ENCODE data around the gene MYRF.

DNA sequence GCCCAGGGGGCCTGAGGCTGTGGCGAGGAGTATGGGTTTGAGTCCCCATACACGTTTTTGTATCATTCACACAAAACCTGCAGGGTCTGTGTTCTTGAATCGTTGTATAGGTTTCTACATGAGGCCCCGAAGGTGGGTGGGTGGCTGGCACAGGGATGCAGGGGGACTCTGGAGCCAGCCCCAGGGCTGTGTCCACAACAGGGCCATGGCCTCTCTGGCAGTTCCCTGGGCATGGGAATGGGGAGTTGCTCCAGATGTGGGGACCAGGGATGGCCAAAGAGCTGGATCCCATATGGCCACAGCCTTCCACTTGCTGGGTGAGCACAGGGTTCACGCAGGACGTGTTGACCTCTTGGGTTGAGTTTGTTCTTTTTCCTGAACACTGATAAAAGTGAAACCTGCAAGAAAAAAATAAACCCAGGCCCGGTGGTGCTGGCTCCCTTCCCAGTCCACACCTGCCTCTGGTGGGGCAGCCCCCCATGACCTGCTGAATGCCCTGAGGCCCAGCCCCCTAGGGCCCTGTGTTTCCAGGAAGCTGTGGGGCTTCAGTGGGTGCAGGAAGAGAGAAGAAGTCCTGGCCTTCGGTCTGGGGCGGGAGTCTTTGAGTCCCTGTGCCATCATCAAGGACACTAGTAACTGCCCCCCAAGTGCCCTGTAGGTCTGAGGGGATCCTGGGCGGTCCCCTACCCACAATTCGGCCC lies 16.1 kb downstream of the MYRF start:
- TF ChIP-seq ZNF626 (tag by site-specific recombination; IDR thresholded peaks at IDR 0.05) (no peak), CTCF (tag by site-specific recombination; IDR thresholded peaks at IDR 0.05) (no peak), ZNF335 (tag by site-specific recombination; conservative IDR thresholded peaks at IDR 0.05) (no peak), ZBTB48 (tag by site-specific recombination; IDR thresholded peaks at IDR 0.05) (no peak)
